Panc1 (cell line): ENCODE results near the gene PTPRK.

Source experiments
- TF ChIP-seq, protein P1 (sequence below): fragments of 450-650 bp; IDR thresholded peaks from 2 replicates; pipeline ENCODE4 v1.5.1; 2017; ENCODE audit warnings: mild to moderate bottlenecking
- TF ChIP-seq, protein P2 (sequence below), 2 experiments: IDR thresholded peaks; 2 replicates each; pipeline ENCODE4 v1.6.1; 2011 to 2012; ENCODE audit warnings: low read depth in 2 of 2, control low read depth in 1 of 2, low read length in 1 of 2, mild to moderate bottlenecking in 1 of 2, moderate library complexity in 1 of 2; ENCODE audit not compliant: insufficient read depth in 1 of 2

DNA sequence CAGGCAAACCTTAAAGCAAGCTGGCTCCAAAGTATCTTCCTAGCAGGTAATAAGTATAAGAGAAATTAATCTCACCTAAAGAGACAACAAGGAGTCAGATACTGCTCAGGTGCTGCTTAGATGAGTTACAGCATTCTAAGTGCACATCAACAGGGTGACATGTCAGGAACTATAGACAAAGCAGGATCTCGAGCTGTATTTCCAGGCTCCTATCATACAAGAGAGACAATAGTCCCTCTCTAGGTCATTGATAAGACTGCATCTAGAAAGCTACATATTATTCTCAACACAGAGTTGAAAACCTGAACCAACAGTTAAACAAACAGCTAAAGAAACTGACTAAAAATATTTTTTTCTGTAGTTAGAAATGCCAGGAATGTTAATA, 3.9 kb downstream of the PTPRK start:
- TF ChIP-seq, protein P1, sequence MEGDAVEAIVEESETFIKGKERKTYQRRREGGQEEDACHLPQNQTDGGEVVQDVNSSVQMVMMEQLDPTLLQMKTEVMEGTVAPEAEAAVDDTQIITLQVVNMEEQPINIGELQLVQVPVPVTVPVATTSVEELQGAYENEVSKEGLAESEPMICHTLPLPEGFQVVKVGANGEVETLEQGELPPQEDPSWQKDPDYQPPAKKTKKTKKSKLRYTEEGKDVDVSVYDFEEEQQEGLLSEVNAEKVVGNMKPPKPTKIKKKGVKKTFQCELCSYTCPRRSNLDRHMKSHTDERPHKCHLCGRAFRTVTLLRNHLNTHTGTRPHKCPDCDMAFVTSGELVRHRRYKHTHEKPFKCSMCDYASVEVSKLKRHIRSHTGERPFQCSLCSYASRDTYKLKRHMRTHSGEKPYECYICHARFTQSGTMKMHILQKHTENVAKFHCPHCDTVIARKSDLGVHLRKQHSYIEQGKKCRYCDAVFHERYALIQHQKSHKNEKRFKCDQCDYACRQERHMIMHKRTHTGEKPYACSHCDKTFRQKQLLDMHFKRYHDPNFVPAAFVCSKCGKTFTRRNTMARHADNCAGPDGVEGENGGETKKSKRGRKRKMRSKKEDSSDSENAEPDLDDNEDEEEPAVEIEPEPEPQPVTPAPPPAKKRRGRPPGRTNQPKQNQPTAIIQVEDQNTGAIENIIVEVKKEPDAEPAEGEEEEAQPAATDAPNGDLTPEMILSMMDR = peak; percentile 51; the same call in 1 of the 2 replicates
- TF ChIP-seq, protein P2, sequence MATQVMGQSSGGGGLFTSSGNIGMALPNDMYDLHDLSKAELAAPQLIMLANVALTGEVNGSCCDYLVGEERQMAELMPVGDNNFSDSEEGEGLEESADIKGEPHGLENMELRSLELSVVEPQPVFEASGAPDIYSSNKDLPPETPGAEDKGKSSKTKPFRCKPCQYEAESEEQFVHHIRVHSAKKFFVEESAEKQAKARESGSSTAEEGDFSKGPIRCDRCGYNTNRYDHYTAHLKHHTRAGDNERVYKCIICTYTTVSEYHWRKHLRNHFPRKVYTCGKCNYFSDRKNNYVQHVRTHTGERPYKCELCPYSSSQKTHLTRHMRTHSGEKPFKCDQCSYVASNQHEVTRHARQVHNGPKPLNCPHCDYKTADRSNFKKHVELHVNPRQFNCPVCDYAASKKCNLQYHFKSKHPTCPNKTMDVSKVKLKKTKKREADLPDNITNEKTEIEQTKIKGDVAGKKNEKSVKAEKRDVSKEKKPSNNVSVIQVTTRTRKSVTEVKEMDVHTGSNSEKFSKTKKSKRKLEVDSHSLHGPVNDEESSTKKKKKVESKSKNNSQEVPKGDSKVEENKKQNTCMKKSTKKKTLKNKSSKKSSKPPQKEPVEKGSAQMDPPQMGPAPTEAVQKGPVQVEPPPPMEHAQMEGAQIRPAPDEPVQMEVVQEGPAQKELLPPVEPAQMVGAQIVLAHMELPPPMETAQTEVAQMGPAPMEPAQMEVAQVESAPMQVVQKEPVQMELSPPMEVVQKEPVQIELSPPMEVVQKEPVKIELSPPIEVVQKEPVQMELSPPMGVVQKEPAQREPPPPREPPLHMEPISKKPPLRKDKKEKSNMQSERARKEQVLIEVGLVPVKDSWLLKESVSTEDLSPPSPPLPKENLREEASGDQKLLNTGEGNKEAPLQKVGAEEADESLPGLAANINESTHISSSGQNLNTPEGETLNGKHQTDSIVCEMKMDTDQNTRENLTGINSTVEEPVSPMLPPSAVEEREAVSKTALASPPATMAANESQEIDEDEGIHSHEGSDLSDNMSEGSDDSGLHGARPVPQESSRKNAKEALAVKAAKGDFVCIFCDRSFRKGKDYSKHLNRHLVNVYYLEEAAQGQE (IDR thresholded peaks at IDR 0.05; ENCODE audit: insufficient read depth in 1 of 2, low read depth in 2 of 2, low read length in 1 of 2) = no peak
